GM23338 (cell line): ENCODE measurements around the gene GRIK4. TPM values are rescaled to one million over a fixed set of nuclear protein-coding genes. Genes with fewer than 3 reads are reported as not detected.

Experiments
- ATAC-seq: fragments of 200-7000 bp; cut with Tn5 transposase; 3 replicates; pipeline ENCODE4 v1.9.1; 2020
- DNase-seq: peaks from one replicate; pipeline ENCODE4 v3.0.0-alpha.2; 2015; ENCODE audit warnings: low spot score
- H2AFZ ChIP-seq: fragments of 200-600 bp; sonication (generic); 2 replicates; pipeline ENCODE4 v1.8.0; 2016; ENCODE audit warnings: antibody characterized with exemption, mild to moderate bottlenecking, moderate library complexity
- H3F3A ChIP-seq: fragments of 200-600 bp; sonication (generic); replicated peaks from 2 replicates; pipeline ENCODE4 v1.8.0; 2017; ENCODE audit warnings: antibody characterized with exemption, mixed run types, low read depth
- H3K27ac ChIP-seq: fragments of 200-600 bp; sonication (generic); 2 replicates; pipeline ENCODE4 v1.6.1; 2016; ENCODE audit warnings: low read depth
- H3K27me3 ChIP-seq: fragments of 200-600 bp; sonication (generic); 2 replicates; pipeline ENCODE4 v1.8.0; 2016; ENCODE audit warnings: mild to moderate bottlenecking, mixed run types, moderate library complexity; ENCODE audit not compliant: insufficient read depth
- H3K36me3 ChIP-seq: fragments of 200-600 bp; sonication (generic); 2 replicates; pipeline ENCODE4 v1.8.0; 2016; ENCODE audit warnings: mild to moderate bottlenecking; ENCODE audit not compliant: insufficient read depth
- H3K4me1 ChIP-seq: fragments of 200-600 bp; sonication (generic); 2 replicates; pipeline ENCODE4 v1.8.0; 2016; ENCODE audit warnings: mild to moderate bottlenecking, moderate library complexity; ENCODE audit not compliant: insufficient read depth
- H3K4me2 ChIP-seq: fragments of 200-600 bp; sonication (generic); 2 replicates; pipeline ENCODE4 v1.7.1; 2017; ENCODE audit warnings: mixed run types
- H3K4me3 ChIP-seq: fragments of 200-600 bp; sonication (generic); 2 replicates; pipeline ENCODE4 v1.6.1; 2016; ENCODE audit warnings: mixed run types
- H3K79me2 ChIP-seq: fragments of 200-600 bp; sonication (generic); replicated peaks from 2 replicates; pipeline ENCODE4 v1.8.0; 2017; ENCODE audit warnings: mild to moderate bottlenecking; ENCODE audit not compliant: insufficient read depth
- H3K9me2 ChIP-seq: fragments of 200-600 bp; sonication (generic); 2 replicates; pipeline ENCODE4 v1.8.0; 2017; ENCODE audit not compliant: insufficient read depth
- H4K20me1 ChIP-seq: fragments of 200-600 bp; sonication (generic); replicated peaks from 2 replicates; pipeline ENCODE4 v1.8.0; 2017; ENCODE audit warnings: mild to moderate bottlenecking; ENCODE audit not compliant: insufficient read depth
- H3K27ac Mint-ChIP-seq: 2 replicates; pipeline ENCODE4 v1.8.0; 2020; ENCODE audit warnings: inconsistent platforms, mild to moderate bottlenecking, moderate library complexity, mixed read lengths
- H3K27me3 Mint-ChIP-seq: 3 replicates; pipeline ENCODE4 v1.8.0; 2022; ENCODE audit warnings: low read depth, mild to moderate bottlenecking, moderate library complexity, mixed read lengths, inconsistent platforms; ENCODE audit not compliant: insufficient read depth, poor library complexity
- H3K36me3 Mint-ChIP-seq: 3 replicates; pipeline ENCODE4 v1.8.0; 2021; ENCODE audit warnings: low read depth, mild to moderate bottlenecking, inconsistent platforms, moderate library complexity, mixed read lengths
- H3K4me1 Mint-ChIP-seq: 3 replicates; pipeline ENCODE4 v1.8.0; 2020; ENCODE audit warnings: mild to moderate bottlenecking, inconsistent platforms, mixed read lengths
- H3K4me3 Mint-ChIP-seq: 3 replicates; pipeline ENCODE4 v1.8.0; 2021; ENCODE audit warnings: moderate library complexity, mild to moderate bottlenecking, inconsistent platforms, mixed read lengths
- H3K9me3 Mint-ChIP-seq: 3 replicates; pipeline ENCODE4 v1.8.0; 2020; ENCODE audit warnings: moderate library complexity, mild to moderate bottlenecking, inconsistent platforms, mixed read lengths
- CTCF ChIP-seq, 2 experiments: fragments of 200-600 bp in 1 of 2; sonication (generic) in 1 of 2; conservative IDR thresholded peaks; 2 replicates each; pipeline versions ENCODE4 v1.5.1 to v1.6.1; 2016 to 2017; ENCODE audit warnings: antibody characterized with exemption in 2 of 2, low read depth in 2 of 2, mild to moderate bottlenecking in 2 of 2, moderate library complexity in 1 of 2
- ETS1 ChIP-seq: IDR thresholded peaks from 2 replicates; pipeline ENCODE4 v1.6.1; 2016; ENCODE audit warnings: antibody characterized with exemption
- EZH2 ChIP-seq: fragments of 200-600 bp; sonication (generic); IDR thresholded peaks from one replicate; pipeline ENCODE4 v1.8.0; 2017; ENCODE audit warnings: antibody characterized with exemption, mild to moderate bottlenecking, low read depth; ENCODE audit not compliant: unreplicated experiment
- NANOG ChIP-seq: IDR thresholded peaks from 2 replicates; pipeline ENCODE4 v1.6.1; 2016; ENCODE audit warnings: antibody characterized with exemption, borderline replicate concordance
- ZNF462 ChIP-seq: fragments of 250-450 bp; sonication (Bioruptor Pico); IDR thresholded peaks from 2 replicates; pipeline ENCODE4 v1.5.0; 2020; ENCODE audit warnings: mild to moderate bottlenecking, moderate library complexity
- polyA plus RNA-seq: library from polyadenylated mRNA; unstranded; fragments of >200 nt; fragmentation: Nextera tagmentation; extraction: Ambion mirVana; gene quantifications from 2 replicates; pipeline ENCODE4 v1.2.1, GENCODE V29; 2016
- total RNA-seq: library from RNA; depleted of rRNA; stranded (reverse); fragments of >200 nt; shearing (Covaris generic); gene quantifications from 2 replicates; pipeline ENCODE4 v1.2.3, GENCODE V29; 2014

GRIK4 gene
- total and polyA plus RNA-seq, 2 experiments from 2014 or later, result 0.63 to 2.2 TPM

- Mint-ChIP-seq H3K27ac (no peak overlapping the region), H3K27me3 (no peaks in the 10 kb centered on the region), H3K36me3 (no peaks in the 10 kb centered on the region), H3K4me3 (no peak overlapping the region), H3K9me3 (no peaks in the 10 kb centered on the region), H3K4me1 (peaks cover 21% of the 10 kb centered on the region)
- H3F3A ChIP-seq, result no peaks in the 10 kb centered on the region
- peak; percentile 89 for DNase-seq
- peaks cover 10% of the 10 kb centered on the region; the same call in 1 of the 2 replicates for H3K4me1 ChIP-seq
- H3K27ac ChIP-seq, result no peak overlapping the region
- peak; percentile 85 to 87 for TF ChIP-seq CTCF (conservative IDR thresholded peaks at IDR 0.05; ENCODE audit: low read depth in 2 of 2)
- no peak for TF ChIP-seq ETS1
- no peak for TF ChIP-seq EZH2
- TF ChIP-seq NANOG, result no peak
- no peak for TF ChIP-seq ZNF462 (CRISPR knock-in tag)
- no peaks in the 10 kb centered on the region for H3K27me3 ChIP-seq
- no peaks in the 10 kb centered on the region for H3K36me3 ChIP-seq
- no peaks in the 10 kb centered on the region for H3K9me2 ChIP-seq
- H3K79me2 ChIP-seq, result no peaks in the 10 kb centered on the region
- H3K4me3 ChIP-seq, result no peak overlapping the region
- H4K20me1 ChIP-seq, result no peaks in the 10 kb centered on the region
- H3K4me2 ChIP-seq, result no peak overlapping the region
- no peak overlapping the region for H2AFZ ChIP-seq
- peak; percentile 87 for ATAC-seq
These were observed 290.5 kb downstream of the GRIK4 start for GRCh38 chr11:120801801-120802689.
